Aorta (tissue), 5 donors: Measurements from ENCODE around the gene TRIM68. TPM values are rescaled to one million over a fixed set of nuclear protein-coding genes. Genes with fewer than 3 reads are reported as not detected.
A peak's percentile ranks its signal among the peaks of the same experiment; 100 is the strongest.

Source experiments
- ATAC-seq: fragments of 200-7000 bp; cut with Tn5 transposase; one replicate; pipeline ENCODE4 v1.9.1; 2022; ENCODE audit warnings: moderate library complexity; ENCODE audit not compliant: low FRiP score
- DNase-seq, 2 donors: peaks; one replicate each; pipeline ENCODE4 v3.0.0-alpha.2; 2020
- H3K27ac ChIP-seq, 2 donors: one replicate each; pipeline ENCODE4 v1.5.1; 2013; ENCODE audit warnings: low read length in 2 of 2, mild to moderate bottlenecking in 2 of 2, moderate library complexity in 2 of 2, control low read depth in 1 of 2, inconsistent platforms in 1 of 2, low read depth in 1 of 2
- H3K27me3 ChIP-seq, 2 donors: one replicate each; pipeline ENCODE4 v1.6.1; 2013; ENCODE audit warnings: control low read depth in 1 of 2, low read length in 1 of 2, mild to moderate bottlenecking in 1 of 2, moderate library complexity in 1 of 2; ENCODE audit not compliant: insufficient read depth in 2 of 2, control insufficient read depth in 1 of 2
- H3K36me3 ChIP-seq, 2 donors: one replicate each; pipeline ENCODE4 v1.6.1; 2013; ENCODE audit warnings: control low read depth in 1 of 2, low read length in 1 of 2, mild to moderate bottlenecking in 1 of 2; ENCODE audit not compliant: insufficient read depth in 2 of 2, control insufficient read depth in 1 of 2
- H3K4me1 ChIP-seq, 2 donors: one replicate each; pipeline ENCODE4 v1.6.1; 2013; ENCODE audit warnings: low read length in 2 of 2, control low read depth in 1 of 2, mild to moderate bottlenecking in 1 of 2, moderate library complexity in 1 of 2; ENCODE audit not compliant: insufficient read depth in 2 of 2, control insufficient read depth in 1 of 2
- H3K4me3 ChIP-seq, 2 donors: one replicate each; pipeline ENCODE4 v1.5.1; 2013; ENCODE audit warnings: low read length in 2 of 2, control low read depth in 1 of 2, mild to moderate bottlenecking in 1 of 2
- H3K9me3 ChIP-seq: one replicate; pipeline ENCODE4 v1.6.1; 2013; ENCODE audit warnings: mild to moderate bottlenecking, low read length; ENCODE audit not compliant: control insufficient read depth
- WGBS, 2 donors: extraction: QIAGEN DNeasy Blood & Tissue Kit; methylation state at CpG; one replicate each; pipeline ENCODE4 v1.1.7; 2013; 5-methylcytosine and 5-hydroxymethylcytosine counted together
- intact Hi-C, 2 donors: fragments of 100-400 bp; cut with DNase I; formaldehyde crosslinking; loops; one replicate each; pipeline versions ENCODE4 v1.14.2 to v1.15.0; 2022
- long read RNA-seq, 2 donors: library from polyadenylated mRNA; unstranded; transcript quantifications; one replicate each; pipeline ENCODE4 v2.0.0, GENCODE V29; 2020 to 2021
- polyA plus RNA-seq, 2 donors: library from polyadenylated mRNA; stranded (reverse); fragments of 200-250 nt; gene quantifications; one replicate each; pipeline ENCODE4 v1.2.3, GENCODE V29; 2013
- total RNA-seq, 2 donors: library from RNA; stranded (reverse); fragmentation: NEBNext Ultra II Directional; extraction: Animal tissue kit (Norgen Biotek cat#: 25700); gene quantifications; one replicate each; pipeline ENCODE4 v1.2.1, GENCODE V29; 2021
- donor health status: healthy with polysubstance abuse.
- donor health status: Bipolar disorder and iron deficiency.
- donor health status: DM: no; HTN: no; CAD: no.
- donor health status: DM: no; HTN: no; CAD: no.
- donor health status: DM: yes; HTN: yes; CAD: no.

Gene TRIM68
- 10 to 100 TPM in 1 of 2 donors, 1 to 10 TPM in 1; 7.9 to 14.5 TPM for total RNA-seq
- polyA plus RNA-seq, result 1 to 10 TPM; 3.9 to 4.0 TPM
- long read RNA-seq, donor 1, partial matches to known transcripts, result 1 of 8 reads
- long read RNA-seq, donor 1, other reads (novel, unspliced or antisense), result 1 of 8 reads
- long read RNA-seq, donor 2, partial matches to known transcripts, result 0 of 5 reads
- long read RNA-seq, donor 2, other reads (novel, unspliced or antisense), result 2 of 5 reads

GRCh38 chr11:4607781-4608666 is at the start of gene TRIM68:
Gene TRIM68, minus strand, starts transcription at chr11:4608231. Its CDS starts 2,727 bp downstream, at chr11:4605504.
- 3 to 4% methylated on average over 43 of the region's 43 CpGs for WGBS, 2 donors
- peak within 1 kb of the TSS; percentile 8 to 85 for H3K27ac ChIP-seq
- ATAC-seq, result peak; percentile 100
- H3K36me3 ChIP-seq, result peaks cover 0 to 6% of the 10 kb centered on the region in 2 donors
- intact Hi-C loops, result loop anchor here in 1 of 2 donors (10.0 kb wide), 2 partner anchors 213 to 423 kb away; partner anchors contain the start of gene TRIM21
- DNase-seq, result peak; percentile 98 to 99
- peak within 1 kb of the TSS; percentile 82 to 86 for H3K4me3 ChIP-seq
- no peaks in the 10 kb centered on the region for H3K9me3 ChIP-seq
- peaks cover 0 to 2% of the 10 kb centered on the region in 2 donors for H3K4me1 ChIP-seq
- H3K27me3 ChIP-seq, result no peaks in the 10 kb centered on the region

GRCh38 chr11:4654635-4655369 is 46.8 kb upstream of the TRIM68 start:
- no peak for DNase-seq
- Histone ChIP-seq H3K9me3 (no peaks in the 10 kb centered on the region), H3K4me3 (no peak overlapping the region), H3K27ac (no peak overlapping the region), H3K27me3 (no peaks in the 10 kb centered on the region), H3K36me3 (no peaks in the 10 kb centered on the region), H3K4me1 (no peaks in the 10 kb centered on the region)
- intact Hi-C loops, result no loop called here
- 77 to 89% methylated on average over 2 of the region's 2 CpGs for WGBS, 2 donors
- no peak for ATAC-seq

GRCh38 chr11:4647766-4648165 is 39.7 kb upstream of the TRIM68 start:
- 69% methylated on average over 4 of the region's 4 CpGs for WGBS, 2 donors
- ATAC-seq, result no peak
- DNase-seq, result no peak
- Histone ChIP-seq H3K36me3 (no peaks in the 10 kb centered on the region), H3K27ac (no peak overlapping the region), H3K27me3 (no peaks in the 10 kb centered on the region), H3K4me1 (no peaks in the 10 kb centered on the region), H3K9me3 (no peaks in the 10 kb centered on the region), H3K4me3 (no peak overlapping the region)
- intact Hi-C loops, result no loop called here

GRCh38 chr11:4645974-4646373 is 37.9 kb upstream of the TRIM68 start:
- Histone ChIP-seq H3K27ac (no peak overlapping the region), H3K27me3 (no peaks in the 10 kb centered on the region), H3K4me3 (no peak overlapping the region), H3K9me3 (no peaks in the 10 kb centered on the region), H3K36me3 (no peaks in the 10 kb centered on the region), H3K4me1 (no peaks in the 10 kb centered on the region)
- ATAC-seq, result no peak
- intact Hi-C loops, result no loop called here
- WGBS, 2 donors, result 73 to 81% methylated on average over 2 of the region's 2 CpGs
- no peak for DNase-seq

GRCh38 chr11:4644233-4644632 is 36.2 kb upstream of the TRIM68 start:
- Histone ChIP-seq H3K27ac (no peak overlapping the region), H3K4me1 (no peaks in the 10 kb centered on the region), H3K4me3 (no peak overlapping the region), H3K36me3 (no peaks in the 10 kb centered on the region), H3K27me3 (no peaks in the 10 kb centered on the region), H3K9me3 (no peaks in the 10 kb centered on the region)
- ATAC-seq (no peak), DNase-seq (no peak)
- intact Hi-C loops, result no loop called here
- 40 to 41% methylated on average over 4 of the region's 4 CpGs for WGBS, 2 donors

GRCh38 chr11:4643682-4644081 is 35.7 kb upstream of the TRIM68 start, which contains the start of gene OR51E1:
Gene OR51E1, plus strand, starts transcription at chr11:4643982. Its CDS starts 8,545 bp downstream, at chr11:4652527.
- Histone ChIP-seq H3K9me3 (no peaks in the 10 kb centered on the region), H3K4me3 (no peak within 1 kb of the TSS), H3K27ac (no peak within 1 kb of the TSS), H3K36me3 (no peaks in the 10 kb centered on the region), H3K27me3 (no peaks in the 10 kb centered on the region), H3K4me1 (no peaks in the 10 kb centered on the region)
- 64 to 79% methylated on average over 3 of the region's 3 CpGs for WGBS, 2 donors
- ATAC-seq, result no peak
- intact Hi-C loops, result no loop called here
- no peak for DNase-seq

- H3K36me3 ChIP-seq, result no peaks in the 10 kb centered on the region
- H3K9me3 ChIP-seq, result no peaks in the 10 kb centered on the region
- no peak overlapping the region for H3K4me3 ChIP-seq
- intact Hi-C loops, result no loop called here
- H3K4me1 ChIP-seq, result no peaks in the 10 kb centered on the region
- H3K27ac ChIP-seq, result no peak overlapping the region
- DNase-seq (no peak), ATAC-seq (no peak)
- no peaks in the 10 kb centered on the region for H3K27me3 ChIP-seq
- 9 to 10% methylated on average over 5 of the region's 5 CpGs for WGBS, 2 donors
These were observed 35.0 kb upstream of the TRIM68 start for GRCh38 chr11:4643076-4643475.

GRCh38 chr11:4642043-4642442 is 34.0 kb upstream of the TRIM68 start:
- no peaks in the 10 kb centered on the region for H3K27me3 ChIP-seq
- ATAC-seq, result no peak
- no peak overlapping the region for H3K4me3 ChIP-seq
- H3K9me3 ChIP-seq, result no peaks in the 10 kb centered on the region
- WGBS, 2 donors, result 87 to 89% methylated on average over 7 of the region's 7 CpGs
- DNase-seq, result no peak
- H3K27ac ChIP-seq, result no peak overlapping the region
- intact Hi-C loops, result no loop called here
- no peaks in the 10 kb centered on the region for H3K4me1 ChIP-seq
- no peaks in the 10 kb centered on the region for H3K36me3 ChIP-seq
